Esophagus (tissue), 2 donors: ENCODE measurements around the gene INSYN1. TPM values are rescaled to one million over a fixed set of nuclear protein-coding genes. Genes with fewer than 3 reads are reported as not detected.

Source experiments
- H3K27ac ChIP-seq, 2 donors: one replicate each; pipeline ENCODE4 v1.5.1; 2013; ENCODE audit warnings: low read depth in 2 of 2, mild to moderate bottlenecking in 2 of 2, inconsistent platforms in 1 of 2, low read length in 1 of 2, moderate library complexity in 1 of 2
- H3K27me3 ChIP-seq, 2 donors: one replicate each; pipeline ENCODE4 v1.6.1; 2013; ENCODE audit warnings: low read length in 2 of 2, control low read depth in 1 of 2, mild to moderate bottlenecking in 1 of 2; ENCODE audit not compliant: insufficient read depth in 2 of 2, control insufficient read depth in 1 of 2
- H3K36me3 ChIP-seq, 2 donors: one replicate each; pipeline ENCODE4 v1.6.1; 2013; ENCODE audit warnings: low read length in 1 of 2; ENCODE audit not compliant: control insufficient read depth in 2 of 2, insufficient read depth in 2 of 2
- H3K4me1 ChIP-seq, 2 donors: one replicate each; pipeline ENCODE4 v1.6.1; 2013; ENCODE audit warnings: low read length in 1 of 2; ENCODE audit not compliant: control insufficient read depth in 2 of 2, insufficient read depth in 2 of 2
- H3K4me3 ChIP-seq, 2 donors: one replicate each; pipeline ENCODE4 v1.5.1; 2013; ENCODE audit warnings: low read length in 2 of 2, mild to moderate bottlenecking in 2 of 2, low read depth in 1 of 2, moderate library complexity in 1 of 2
- H3K9me3 ChIP-seq, 2 donors: one replicate each; pipeline ENCODE4 v1.6.1; 2013; ENCODE audit warnings: mild to moderate bottlenecking in 2 of 2, low read depth in 1 of 2, low read length in 1 of 2, moderate library complexity in 1 of 2; ENCODE audit not compliant: control insufficient read depth in 2 of 2, insufficient read depth in 1 of 2
- WGBS, 2 donors: extraction: QIAGEN DNeasy Blood & Tissue Kit; methylation state at CpG; one replicate each; pipeline ENCODE4 v1.1.7; 2013; 5-methylcytosine and 5-hydroxymethylcytosine counted together
- polyA plus RNA-seq, 2 donors: library from polyadenylated mRNA; stranded (reverse); fragments of 200-250 nt; gene quantifications; one replicate each; pipeline ENCODE4 v1.2.3, GENCODE V29; 2013
- donor health status: healthy with polysubstance abuse.
- donor health status: Bipolar disorder and iron deficiency.

INSYN1 gene
- polyA plus RNA-seq, 2 donors, result 12.8 to 14.9 TPM

GRCh38 chr15:73699249-73700040 is 53.7 kb downstream of the INSYN1 start:
- no peak overlapping the region for H3K4me3 ChIP-seq
- 78 to 88% methylated on average over 14 of the region's 14 CpGs for WGBS, 2 donors
- H3K36me3 ChIP-seq, result no peaks in the 10 kb centered on the region
- H3K27ac ChIP-seq, result no peak overlapping the region
- peaks cover 10 to 12% of the 10 kb centered on the region in 2 donors for H3K4me1 ChIP-seq
- no peaks in the 10 kb centered on the region for H3K27me3 ChIP-seq
- peaks cover 0 to 3% of the 10 kb centered on the region in 2 donors for H3K9me3 ChIP-seq

GRCh38 chr15:73697033-73697467 is 56.1 kb downstream of the INSYN1 start:
- peak overlapping the region in 1 of 2 donors; percentile 51 for H3K27ac ChIP-seq
- H3K36me3 ChIP-seq, result no peaks in the 10 kb centered on the region
- H3K9me3 ChIP-seq, result peaks cover 0 to 3% of the 10 kb centered on the region in 2 donors
- 4 to 18% methylated on average over 9 of the region's 9 CpGs for WGBS, 2 donors
- no peak overlapping the region for H3K4me3 ChIP-seq
- H3K27me3 ChIP-seq, result no peaks in the 10 kb centered on the region
- H3K4me1 ChIP-seq, result peaks cover 10 to 16% of the 10 kb centered on the region in 2 donors

- H3K4me1 ChIP-seq, result peaks cover 11 to 19% of the 10 kb centered on the region in 2 donors
- WGBS, 2 donors, result 36 to 59% methylated on average over 1 of the region's 1 CpG
- peak overlapping the region in 1 of 2 donors; percentile 51 for H3K27ac ChIP-seq
- no peaks in the 10 kb centered on the region for H3K27me3 ChIP-seq
- H3K9me3 ChIP-seq, result peaks cover 0 to 3% of the 10 kb centered on the region in 2 donors
- H3K36me3 ChIP-seq, result no peaks in the 10 kb centered on the region
- H3K4me3 ChIP-seq, result no peak overlapping the region
Measured at GRCh38 chr15:73696641-73697001, 56.5 kb downstream of the INSYN1 start.

GRCh38 chr15:73695773-73696640 is 57.1 kb downstream of the INSYN1 start:
- no peak overlapping the region for H3K4me3 ChIP-seq
- peaks cover 0 to 3% of the 10 kb centered on the region in 2 donors for H3K9me3 ChIP-seq
- H3K36me3 ChIP-seq, result no peaks in the 10 kb centered on the region
- WGBS, 2 donors, result 64 to 68% methylated on average over 16 of the region's 16 CpGs
- H3K4me1 ChIP-seq, result peaks cover 14 to 22% of the 10 kb centered on the region in 2 donors
- peak overlapping the region in 1 of 2 donors; percentile 51 for H3K27ac ChIP-seq
- no peaks in the 10 kb centered on the region for H3K27me3 ChIP-seq

GRCh38 chr15:73694419-73694818 is 58.7 kb downstream of the INSYN1 start:
- H3K27me3 ChIP-seq, result no peaks in the 10 kb centered on the region
- peaks cover 14 to 22% of the 10 kb centered on the region in 2 donors for H3K4me1 ChIP-seq
- H3K9me3 ChIP-seq, result peaks cover 0 to 1% of the 10 kb centered on the region in 2 donors
- H3K4me3 ChIP-seq, result no peak overlapping the region
- no peak overlapping the region for H3K27ac ChIP-seq
- WGBS, 2 donors, result 58 to 62% methylated on average over 5 of the region's 5 CpGs
- H3K36me3 ChIP-seq, result no peaks in the 10 kb centered on the region

GRCh38 chr15:73691396-73691795 is 61.8 kb downstream of the INSYN1 start:
- 51 to 64% methylated on average over 6 of the region's 6 CpGs for WGBS, 2 donors
- Histone ChIP-seq H3K27me3 (peaks cover 0 to 4% of the 10 kb centered on the region in 2 donors), H3K36me3 (no peaks in the 10 kb centered on the region), H3K4me3 (no peak overlapping the region), H3K4me1 (peaks cover 11 to 21% of the 10 kb centered on the region in 2 donors), H3K27ac (no peak overlapping the region), H3K9me3 (no peaks in the 10 kb centered on the region)

- H3K27ac ChIP-seq, result no peak overlapping the region
- 92% methylated on average over 6 of the region's 6 CpGs for WGBS, 2 donors
- no peak overlapping the region for H3K4me3 ChIP-seq
- peaks cover 8 to 18% of the 10 kb centered on the region in 2 donors for H3K4me1 ChIP-seq
- H3K27me3 ChIP-seq, result peaks cover 0 to 4% of the 10 kb centered on the region in 2 donors
- H3K36me3 ChIP-seq, result no peaks in the 10 kb centered on the region
- no peaks in the 10 kb centered on the region for H3K9me3 ChIP-seq
Measured at GRCh38 chr15:73688455-73688854, 64.7 kb downstream of the INSYN1 start.

GRCh38 chr15:73687351-73687750 is 65.8 kb downstream of the INSYN1 start:
- Histone ChIP-seq H3K27me3 (peaks cover 0 to 4% of the 10 kb centered on the region in 2 donors), H3K9me3 (no peaks in the 10 kb centered on the region), H3K4me1 (peaks cover 8 to 18% of the 10 kb centered on the region in 2 donors), H3K36me3 (no peaks in the 10 kb centered on the region), H3K27ac (no peak overlapping the region), H3K4me3 (no peak overlapping the region)
- WGBS, 2 donors, result 93 to 95% methylated on average over 2 of the region's 2 CpGs

- Histone ChIP-seq H3K4me1 (peaks cover 8 to 18% of the 10 kb centered on the region in 2 donors), H3K27me3 (peaks cover 0 to 4% of the 10 kb centered on the region in 2 donors)
Measured at GRCh38 chr15:73686781-73687256, 66.3 kb downstream of the INSYN1 start.

More at GRCh38 chr15:73686781-73687256, 66.3 kb downstream of the INSYN1 start:
- WGBS, 2 donors, result 40 to 42% methylated on average over 4 of the region's 4 CpGs
- Histone ChIP-seq H3K9me3 (no peaks in the 10 kb centered on the region), H3K4me3 (no peak overlapping the region), H3K27ac (no peak overlapping the region), H3K36me3 (no peaks in the 10 kb centered on the region)
